ENCODE measurements around the gene TPD52L2.

- no peak for TF ChIP-seq PATZ1 (CRISPR knock-in tag; IDR thresholded peaks at IDR 0.05; ENCODE audit: borderline replicate concordance)
- TF ChIP-seq ZFP3 (CRISPR knock-in tag; IDR thresholded peaks at IDR 0.05) = no peak
- no peak for TF ChIP-seq CREB5 (CRISPR knock-in tag; IDR thresholded peaks at IDR 0.05; ENCODE audit: low read depth)
- no peak for TF ChIP-seq ARNTL (CRISPR knock-in tag; IDR thresholded peaks at IDR 0.05; ENCODE audit: borderline replicate concordance, low read depth)
- TF ChIP-seq SNAI2 (CRISPR knock-in tag; IDR thresholded peaks at IDR 0.05) = no peak
- TF ChIP-seq ZFP30 (CRISPR knock-in tag; IDR thresholded peaks at IDR 0.05) = no peak
Measured at GRCh38 chr20:63839620-63840019, 25.4 kb upstream of the TPD52L2 start.

Measured in SK-N-SH treated with all-trans-retinoic acid at 6 μM for 48 hours (cell line).